ENCODE results near the gene ABCA10. TPM values are rescaled to one million over a fixed set of nuclear protein-coding genes. Genes with fewer than 3 reads are reported as not detected.

ABCA10 gene
- total RNA-seq, 2 donors from 2014 or later: 1.1 to 5.1 TPM

GRCh38 chr17:69122065-69122464 is 106.6 kb downstream of the ABCA10 start:
- H3K4me1 Mint-ChIP-seq: no peaks in the 10 kb centered on the region
- no peak overlapping the region for H3K27ac Mint-ChIP-seq
- ATAC-seq (replicated peaks): no peak
- H3K36me3 Mint-ChIP-seq (ENCODE audit: low read depth): no peaks in the 10 kb centered on the region
- no peak overlapping the region for H3K4me3 Mint-ChIP-seq
- H3K27me3 Mint-ChIP-seq: no peaks in the 10 kb centered on the region
- H3K9me3 Mint-ChIP-seq: no peaks in the 10 kb centered on the region

- ATAC-seq (replicated peaks): no peak
- H3K27ac Mint-ChIP-seq: no peak overlapping the region
- no peaks in the 10 kb centered on the region for H3K9me3 Mint-ChIP-seq
- H3K36me3 Mint-ChIP-seq (ENCODE audit: low read depth): no peaks in the 10 kb centered on the region
- no peak overlapping the region for H3K4me3 Mint-ChIP-seq
- H3K4me1 Mint-ChIP-seq: no peaks in the 10 kb centered on the region
- no peaks in the 10 kb centered on the region for H3K27me3 Mint-ChIP-seq
Measured at GRCh38 chr17:69117855-69118784, 110.5 kb downstream of the ABCA10 start.

DNA sequence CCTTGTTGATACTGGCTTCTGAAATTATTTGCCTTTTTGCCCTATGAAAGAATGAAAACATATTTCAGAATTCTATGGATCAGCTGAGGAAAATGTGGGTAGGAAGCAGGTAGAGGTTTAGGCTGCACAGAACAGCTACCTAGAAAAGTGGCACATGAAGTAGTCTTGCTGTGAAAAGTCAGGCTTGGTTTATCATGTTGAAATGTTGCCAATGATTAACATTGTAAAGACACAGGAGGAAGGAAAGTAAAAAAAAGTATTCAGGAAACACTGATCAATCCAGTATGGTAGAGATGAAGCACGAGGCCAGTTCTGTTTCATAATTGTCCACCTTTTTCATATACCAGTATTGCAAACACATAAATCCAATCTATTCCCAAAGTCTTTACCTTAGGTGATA is 116.8 kb downstream of the ABCA10 start:
- Mint-ChIP-seq H3K27ac (no peak overlapping the region), H3K4me3 (no peak overlapping the region), H3K9me3 (no peaks in the 10 kb centered on the region), H3K36me3 (ENCODE audit: low read depth) (no peaks in the 10 kb centered on the region), H3K27me3 (no peaks in the 10 kb centered on the region), H3K4me1 (no peaks in the 10 kb centered on the region)
- no peak for ATAC-seq (replicated peaks)

DNA sequence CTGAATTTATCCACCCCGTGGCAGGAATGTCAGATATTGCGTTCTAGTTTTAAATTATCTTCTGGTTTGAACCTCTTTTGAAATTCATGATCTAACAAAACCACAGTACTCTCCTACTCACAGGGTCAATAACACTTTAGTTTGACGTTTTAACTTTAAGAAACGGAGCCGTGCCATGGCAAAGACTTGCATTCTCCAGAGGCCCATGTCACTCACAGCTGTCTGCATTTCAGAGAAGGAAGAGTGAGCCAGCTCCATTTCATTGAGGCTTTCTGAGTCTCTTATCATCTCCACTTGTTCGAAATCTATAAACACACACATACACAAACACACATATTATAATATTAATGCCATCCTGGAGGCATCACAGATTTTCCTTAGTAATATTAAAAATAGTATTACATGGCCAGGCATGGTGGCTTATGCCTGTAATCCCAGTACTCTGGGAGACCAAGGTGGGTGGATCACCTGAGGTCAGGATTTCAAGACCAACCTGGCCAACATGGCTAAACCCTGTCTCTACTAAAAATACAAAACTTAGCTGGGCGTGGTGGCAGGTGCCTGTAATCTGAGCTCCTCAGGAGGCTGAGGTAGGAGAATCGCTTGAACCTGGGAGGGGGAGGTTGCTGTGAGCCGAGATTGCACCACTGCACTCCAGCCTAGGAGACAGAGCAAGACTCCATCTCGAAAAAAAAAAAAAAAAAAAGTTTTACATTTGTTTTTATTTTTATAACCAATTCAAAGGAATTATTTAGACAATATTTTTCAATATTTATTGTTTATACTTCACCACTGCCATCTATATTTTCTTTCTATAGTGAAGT is 122.5 kb downstream of the ABCA10 start:
- no peaks in the 10 kb centered on the region for H3K27me3 Mint-ChIP-seq
- H3K27ac Mint-ChIP-seq: no peak overlapping the region
- no peaks in the 10 kb centered on the region for H3K9me3 Mint-ChIP-seq
- no peaks in the 10 kb centered on the region for H3K36me3 Mint-ChIP-seq (ENCODE audit: low read depth)
- no peak for ATAC-seq (replicated peaks)
- H3K4me3 Mint-ChIP-seq: no peak overlapping the region
- H3K4me1 Mint-ChIP-seq: no peaks in the 10 kb centered on the region

- H3K4me3 Mint-ChIP-seq: no peak overlapping the region
- H3K4me1 Mint-ChIP-seq: no peaks in the 10 kb centered on the region
- H3K27ac Mint-ChIP-seq: no peak overlapping the region
- no peaks in the 10 kb centered on the region for H3K36me3 Mint-ChIP-seq (ENCODE audit: low read depth)
- no peak for ATAC-seq (replicated peaks)
- no peaks in the 10 kb centered on the region for H3K9me3 Mint-ChIP-seq
- no peaks in the 10 kb centered on the region for H3K27me3 Mint-ChIP-seq
Measured at GRCh38 chr17:69103557-69104233, 124.9 kb downstream of the ABCA10 start.

DNA sequence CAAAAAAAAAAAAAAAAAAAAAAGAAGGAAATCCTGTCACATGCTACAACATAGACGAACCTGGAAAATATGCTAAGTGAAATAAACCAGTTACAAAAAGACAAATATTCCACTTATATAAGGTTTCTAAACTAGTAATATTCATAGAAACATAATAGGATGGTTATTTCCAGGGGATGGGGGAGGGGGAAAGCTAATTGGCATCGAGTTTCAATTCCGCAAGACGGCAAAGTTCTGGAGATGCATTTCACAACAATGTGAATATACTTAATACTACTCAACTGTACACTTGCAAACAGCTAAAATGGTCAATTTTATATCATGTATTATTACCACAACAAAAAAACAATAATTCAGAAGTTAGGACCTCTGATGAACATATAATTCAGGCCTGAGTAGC is 130.0 kb downstream of the ABCA10 start:
- H3K4me3 Mint-ChIP-seq: no peak overlapping the region
- no peaks in the 10 kb centered on the region for H3K4me1 Mint-ChIP-seq
- H3K9me3 Mint-ChIP-seq: no peaks in the 10 kb centered on the region
- no peaks in the 10 kb centered on the region for H3K27me3 Mint-ChIP-seq
- no peak overlapping the region for H3K27ac Mint-ChIP-seq
- no peak for ATAC-seq (replicated peaks)
- no peaks in the 10 kb centered on the region for H3K36me3 Mint-ChIP-seq (ENCODE audit: low read depth)

Other genes starting within 250 kb of the ABCA10 start
- gene ABCA9, start 167.9 kb downstream of the ABCA10 start, total RNA-seq: under 1 TPM in 1 of 2 donors, not detected in 1; 0.58 TPM
- gene ABCA6, start 86.9 kb downstream of the ABCA10 start, total RNA-seq: under 1 TPM; 0.24 to 0.90 TPM
- 10 to 100 TPM; 17.1 to 77.9 TPM for gene ABCA5, start 98.3 kb upstream of the ABCA10 start, total RNA-seq
- 1 to 10 TPM; 2.4 to 3.9 TPM for gene MAP2K6, start 185.9 kb upstream of the ABCA10 start, total RNA-seq